CD8-positive, alpha-beta memory T cell (primary cell): ENCODE data around the gene ADGRD2. TPM values are rescaled to one million over a fixed set of nuclear protein-coding genes. Genes with fewer than 3 reads are reported as not detected.

Source experiments
- CTCF ChIA-PET: fragments of 350-600 bp; sonication (Branson Sonifier 250); formaldehyde crosslinking; loops from one replicate; lab custom pipeline; 2021; ENCODE audit warnings: antibody characterized with exemption; lab: Charles Lee
- POLR2A ChIA-PET: fragments of 350-600 bp; sonication (Branson Sonifier 250); formaldehyde crosslinking; loops from one replicate; lab custom pipeline; 2021; ENCODE audit warnings: antibody characterized with exemption; lab: Charles Lee
- DNase-seq, 5 donors: peaks; one replicate each; pipeline versions ENCODE4 v3.0.0 to v3.0.0-alpha.2; 2020 to 2022; ENCODE audit warnings: mixed read lengths in 1 of 5
- H3K27ac ChIP-seq: one replicate; pipeline ENCODE4 v1.7.0; 2013; ENCODE audit warnings: low read depth, mild to moderate bottlenecking, low read length, moderate library complexity
- H3K27me3 ChIP-seq: 2 replicates; pipeline ENCODE4 v1.7.0; 2013; ENCODE audit warnings: low read length, mild to moderate bottlenecking; ENCODE audit not compliant: insufficient read depth, poor library complexity, severe bottlenecking
- H3K36me3 ChIP-seq: 2 replicates; pipeline ENCODE4 v1.7.0; 2013; ENCODE audit warnings: mild to moderate bottlenecking, low read length, moderate library complexity; ENCODE audit not compliant: insufficient read depth
- H3K4me1 ChIP-seq: 2 replicates; pipeline ENCODE4 v1.7.0; 2013; ENCODE audit warnings: mild to moderate bottlenecking, low read length, moderate library complexity; ENCODE audit not compliant: insufficient read depth
- H3K4me3 ChIP-seq: 2 replicates; pipeline ENCODE4 v1.7.0; 2013; ENCODE audit warnings: mild to moderate bottlenecking, low read length
- H3K9me3 ChIP-seq: 2 replicates; pipeline ENCODE4 v1.7.0; 2013; ENCODE audit warnings: mild to moderate bottlenecking, low read length
- H3K27ac Mint-ChIP-seq, 8 donors: one replicate each; pipeline ENCODE4 v1.8.0; 2020 to 2021; ENCODE audit warnings: mixed read lengths in 8 of 8, mild to moderate bottlenecking in 6 of 8, inconsistent platforms in 3 of 8, moderate library complexity in 3 of 8
- H3K27me3 Mint-ChIP-seq, 2 donors: one replicate each; pipeline ENCODE4 v1.8.0; 2020 to 2021; ENCODE audit warnings: mixed read lengths in 2 of 2, mild to moderate bottlenecking in 1 of 2, moderate library complexity in 1 of 2
- H3K36me3 Mint-ChIP-seq, 3 donors: one replicate each; pipeline ENCODE4 v1.8.0; 2020 to 2021; ENCODE audit warnings: mixed read lengths in 3 of 3, inconsistent platforms in 1 of 3, mild to moderate bottlenecking in 1 of 3
- H3K4me1 Mint-ChIP-seq, 3 donors: one replicate each; pipeline ENCODE4 v1.8.0; 2020 to 2021; ENCODE audit warnings: mixed read lengths in 3 of 3, inconsistent platforms in 1 of 3, mild to moderate bottlenecking in 1 of 3
- H3K4me3 Mint-ChIP-seq, 7 donors: one replicate each; pipeline ENCODE4 v1.8.0; 2020 to 2021; ENCODE audit warnings: mixed read lengths in 7 of 7, mild to moderate bottlenecking in 6 of 7, moderate library complexity in 4 of 7, inconsistent platforms in 2 of 7
- H3K9me3 Mint-ChIP-seq, 5 donors: one replicate each; pipeline ENCODE4 v1.8.0; 2020 to 2022; ENCODE audit warnings: mixed read lengths in 5 of 5, mild to moderate bottlenecking in 3 of 5, moderate library complexity in 2 of 5, inconsistent platforms in 1 of 5
- polyA plus RNA-seq: library from polyadenylated mRNA; unstranded; fragments of 300-500 nt; fragmentation: Illumina TruSeq; gene quantifications from one replicate; pipeline ENCODE4 v1.2.3, GENCODE V29; 2021
- total RNA-seq, 2 experiments: library from RNA; stranded (reverse); gene quantifications; one replicate each; pipeline ENCODE4 v1.2.3, GENCODE V29; 2021

The ADGRD2 gene
- total and polyA plus RNA-seq, 3 experiments from 2014 or later, result not detected

DNA sequence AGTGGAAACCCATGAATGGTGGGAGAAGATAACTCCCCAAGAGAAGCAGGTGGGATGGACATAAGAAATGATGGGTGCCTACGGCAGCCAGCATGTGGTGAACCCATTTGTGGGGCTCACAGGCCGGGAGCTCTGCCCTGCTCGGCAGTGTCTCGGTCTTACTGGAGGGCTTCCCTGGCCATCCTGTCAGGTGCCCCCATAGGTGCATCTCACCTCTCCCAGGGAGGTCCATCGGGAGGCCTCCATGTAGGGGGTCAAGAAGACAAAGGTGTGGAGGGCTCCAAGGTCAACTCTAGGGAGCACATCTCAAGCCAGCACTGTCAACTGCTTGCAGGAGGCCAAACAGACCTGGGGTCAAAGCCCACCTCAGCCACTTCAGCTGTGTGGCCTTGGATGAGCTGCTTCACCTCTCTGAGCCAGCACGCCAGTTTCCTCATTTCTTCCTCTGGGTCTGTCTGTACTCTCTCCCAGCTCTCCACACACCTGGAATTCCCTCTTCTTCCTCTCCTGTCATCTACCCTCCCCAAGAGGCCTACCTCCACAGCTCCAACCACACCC is 10.5 kb upstream of the ADGRD2 start:
- Mint-ChIP-seq H3K36me3 (peaks cover 0 to 3% (median 0%) of the 10 kb centered on the region in 3 donors), H3K4me3 (no peak overlapping the region), H3K27ac (no peak overlapping the region), H3K4me1 (no peaks in the 10 kb centered on the region), H3K27me3 (peaks cover 32 to 38% of the 10 kb centered on the region in 2 donors), H3K9me3 (peaks cover 0 to 5% (median 0%) of the 10 kb centered on the region in 5 donors)
- H3K4me3 ChIP-seq, result no peak overlapping the region
- H3K4me1 ChIP-seq, result no peaks in the 10 kb centered on the region
- no peaks in the 10 kb centered on the region for H3K27me3 ChIP-seq
- no peak for DNase-seq
- H3K36me3 ChIP-seq, result no peaks in the 10 kb centered on the region
- CTCF ChIA-PET, result no interaction called here
- POLR2A ChIA-PET, result no interaction called here
- H3K9me3 ChIP-seq, result no peaks in the 10 kb centered on the region
- H3K27ac ChIP-seq, result no peak overlapping the region

DNA sequence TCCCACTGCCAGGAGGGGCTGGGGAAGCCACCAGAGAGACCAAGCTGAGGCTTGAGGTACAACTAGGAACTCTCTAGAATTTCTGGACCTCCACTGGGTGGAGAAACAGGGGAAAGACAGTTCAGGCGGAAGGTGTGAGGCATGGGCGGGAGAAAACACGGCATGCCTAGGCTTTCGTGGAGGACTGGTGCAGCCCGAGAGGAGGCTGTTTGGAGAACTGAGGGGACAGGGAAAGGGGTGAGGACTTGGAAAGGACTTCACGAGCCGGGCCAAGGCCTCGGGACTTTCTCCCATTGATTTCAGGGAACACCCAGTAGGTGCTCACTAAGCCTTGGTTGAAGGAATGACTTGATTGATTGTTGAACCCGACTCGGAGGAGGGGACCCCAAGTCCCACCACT is 9.5 kb upstream of the ADGRD2 start:
- H3K4me1 Mint-ChIP-seq, result no peaks in the 10 kb centered on the region

DNA sequence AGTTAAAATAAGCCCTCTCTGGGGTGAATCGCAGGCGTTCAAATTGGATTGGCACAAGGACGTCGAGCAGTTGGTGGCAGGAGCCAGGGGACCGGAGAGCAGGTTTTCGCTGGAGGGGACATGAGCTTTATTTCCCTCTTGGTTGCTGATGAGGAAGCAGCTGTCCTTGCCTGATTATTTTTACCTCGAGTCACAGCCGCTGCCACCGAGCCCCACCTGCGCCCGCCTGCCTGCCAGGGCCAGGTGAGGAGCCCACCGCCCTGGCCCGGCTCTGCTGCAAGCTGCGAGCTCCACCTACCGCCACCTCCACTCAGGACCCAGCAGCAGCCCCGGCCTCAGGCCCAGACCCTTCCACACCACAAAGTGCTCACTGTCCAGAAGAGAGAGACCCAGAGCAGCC is 9.0 kb upstream of the ADGRD2 start:
- POLR2A ChIA-PET, result no interaction called here
- no peak for DNase-seq
- H3K9me3 Mint-ChIP-seq, result peaks cover 0 to 5% (median 0%) of the 10 kb centered on the region in 5 donors

More for the DNA sequence above, 9.5 kb upstream of the ADGRD2 start:
- ChIA-PET POLR2A (no interaction called here), CTCF (no interaction called here)
- no peak overlapping the region for H3K4me3 ChIP-seq
- no peaks in the 10 kb centered on the region for H3K9me3 ChIP-seq
- H3K27me3 Mint-ChIP-seq, result peaks cover 36 to 44% of the 10 kb centered on the region in 2 donors
- no peak overlapping the region for H3K27ac ChIP-seq
- H3K36me3 Mint-ChIP-seq, result peaks cover 0 to 3% (median 0%) of the 10 kb centered on the region in 3 donors
- H3K4me1 ChIP-seq, result no peaks in the 10 kb centered on the region
- H3K4me3 Mint-ChIP-seq, result no peak overlapping the region
- no peak for DNase-seq
- no peaks in the 10 kb centered on the region for H3K36me3 ChIP-seq
- H3K27me3 ChIP-seq, result no peaks in the 10 kb centered on the region
- H3K27ac Mint-ChIP-seq, result no peak overlapping the region
- H3K9me3 Mint-ChIP-seq, result peaks cover 0 to 5% (median 0%) of the 10 kb centered on the region in 5 donors

DNA sequence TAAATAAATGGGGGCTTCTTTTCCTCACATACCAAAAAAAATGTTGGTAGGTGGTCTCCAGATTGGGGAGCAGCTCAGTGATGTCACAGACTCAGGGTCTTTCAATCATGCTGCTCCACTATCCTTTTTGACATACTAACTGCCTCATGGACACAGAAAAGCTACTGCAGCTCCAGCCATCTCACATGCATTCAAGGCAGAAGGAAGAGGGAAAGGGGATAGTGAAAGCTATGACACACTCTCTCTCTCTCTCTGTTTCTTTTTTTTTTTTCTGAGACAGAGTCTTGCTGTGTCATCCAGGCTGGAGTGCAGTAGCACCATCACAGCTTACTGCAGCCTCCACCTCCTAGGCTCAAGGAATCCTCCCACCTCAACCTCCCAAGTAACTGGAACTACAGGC is 7.9 kb upstream of the ADGRD2 start:
- Histone ChIP-seq H3K27me3 (no peaks in the 10 kb centered on the region), H3K4me1 (no peaks in the 10 kb centered on the region), H3K27ac (no peak overlapping the region), H3K9me3 (no peaks in the 10 kb centered on the region), H3K4me3 (no peak overlapping the region), H3K36me3 (no peaks in the 10 kb centered on the region)
- ChIA-PET CTCF (no interaction called here), POLR2A (no interaction called here)
- Mint-ChIP-seq H3K4me3 (no peak overlapping the region), H3K4me1 (no peaks in the 10 kb centered on the region), H3K27me3 (peaks cover 37 to 46% of the 10 kb centered on the region in 2 donors), H3K36me3 (peaks cover 0 to 3% (median 0%) of the 10 kb centered on the region in 3 donors), H3K27ac (no peak overlapping the region), H3K9me3 (peaks cover 0 to 5% (median 0%) of the 10 kb centered on the region in 5 donors)
- no peak for DNase-seq

More for the DNA sequence above, 9.0 kb upstream of the ADGRD2 start:
- CTCF ChIA-PET, result no interaction called here
- Mint-ChIP-seq H3K27ac (no peak overlapping the region), H3K36me3 (peaks cover 0 to 3% (median 0%) of the 10 kb centered on the region in 3 donors), H3K4me3 (no peak overlapping the region), H3K4me1 (no peaks in the 10 kb centered on the region), H3K27me3 (peaks cover 36 to 43% of the 10 kb centered on the region in 2 donors)
- H3K36me3 ChIP-seq, result no peaks in the 10 kb centered on the region
- H3K4me3 ChIP-seq, result no peak overlapping the region
- no peak overlapping the region for H3K27ac ChIP-seq
- H3K9me3 ChIP-seq, result no peaks in the 10 kb centered on the region
- H3K4me1 ChIP-seq, result no peaks in the 10 kb centered on the region
- no peaks in the 10 kb centered on the region for H3K27me3 ChIP-seq

DNA sequence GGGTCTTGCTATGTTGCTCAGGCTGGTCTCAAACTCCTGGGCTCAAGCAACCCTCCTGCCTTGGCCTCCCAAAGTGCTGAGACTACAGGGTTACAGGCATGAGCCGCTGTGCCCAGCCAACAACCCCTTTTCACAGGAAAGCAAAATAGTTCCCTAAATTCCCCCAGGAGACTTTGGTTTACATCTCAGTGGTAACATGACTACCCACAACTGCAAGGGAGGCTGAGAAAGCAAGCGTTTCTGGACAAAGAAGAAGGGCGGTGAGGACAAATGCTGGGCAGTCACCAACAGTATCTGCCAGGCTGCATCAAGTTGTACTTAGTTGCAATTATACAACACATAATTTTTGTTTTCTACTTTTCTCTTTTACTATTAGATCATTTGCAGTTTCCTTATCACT is 7.4 kb upstream of the ADGRD2 start:
- no peak for DNase-seq
- Mint-ChIP-seq H3K4me1 (no peaks in the 10 kb centered on the region), H3K27ac (no peak overlapping the region), H3K36me3 (peaks cover 0 to 3% (median 0%) of the 10 kb centered on the region in 3 donors), H3K27me3 (peaks cover 35 to 46% of the 10 kb centered on the region in 2 donors), H3K4me3 (no peak overlapping the region), H3K9me3 (peaks cover 0 to 5% (median 0%) of the 10 kb centered on the region in 5 donors)
- POLR2A ChIA-PET, result no interaction called here
- CTCF ChIA-PET, result no interaction called here
- Histone ChIP-seq H3K9me3 (no peaks in the 10 kb centered on the region), H3K4me1 (no peaks in the 10 kb centered on the region), H3K36me3 (no peaks in the 10 kb centered on the region), H3K27ac (no peak overlapping the region), H3K4me3 (no peak overlapping the region), H3K27me3 (no peaks in the 10 kb centered on the region)

DNA sequence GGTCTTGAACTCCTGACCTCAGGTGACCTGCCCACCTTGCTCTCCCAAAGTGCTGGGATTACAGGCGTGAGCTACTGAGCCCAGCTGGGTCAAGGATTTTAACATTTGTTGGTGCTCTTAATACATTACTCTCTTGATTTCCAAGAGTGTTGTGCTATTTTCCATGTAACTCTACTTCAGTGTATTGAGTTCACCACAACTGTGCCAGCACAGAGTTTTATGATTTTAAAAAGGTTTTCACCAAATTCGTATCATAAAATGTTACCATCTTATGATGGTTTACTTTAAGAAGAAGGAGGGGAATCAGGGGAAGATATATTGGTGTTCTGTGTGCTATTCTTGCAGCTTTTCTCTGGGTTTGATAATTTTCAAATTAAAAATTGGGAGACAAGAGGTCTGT is 6.6 kb upstream of the ADGRD2 start:
- H3K4me1 ChIP-seq, result no peaks in the 10 kb centered on the region
- no peak overlapping the region for H3K4me3 ChIP-seq
- H3K36me3 ChIP-seq, result no peaks in the 10 kb centered on the region
- ChIA-PET POLR2A (no interaction called here), CTCF (no interaction called here)
- H3K27ac ChIP-seq, result no peak overlapping the region
- DNase-seq, result no peak
- no peak overlapping the region for H3K4me3 Mint-ChIP-seq
- no peaks in the 10 kb centered on the region for H3K9me3 ChIP-seq
- H3K27me3 ChIP-seq, result no peaks in the 10 kb centered on the region
- peaks cover 0 to 5% (median 0%) of the 10 kb centered on the region in 5 donors for H3K9me3 Mint-ChIP-seq
- no peaks in the 10 kb centered on the region for H3K4me1 Mint-ChIP-seq
- no peak overlapping the region for H3K27ac Mint-ChIP-seq
- peaks cover 0 to 3% (median 0%) of the 10 kb centered on the region in 3 donors for H3K36me3 Mint-ChIP-seq
- H3K27me3 Mint-ChIP-seq, result peaks cover 35 to 52% of the 10 kb centered on the region in 2 donors

DNA sequence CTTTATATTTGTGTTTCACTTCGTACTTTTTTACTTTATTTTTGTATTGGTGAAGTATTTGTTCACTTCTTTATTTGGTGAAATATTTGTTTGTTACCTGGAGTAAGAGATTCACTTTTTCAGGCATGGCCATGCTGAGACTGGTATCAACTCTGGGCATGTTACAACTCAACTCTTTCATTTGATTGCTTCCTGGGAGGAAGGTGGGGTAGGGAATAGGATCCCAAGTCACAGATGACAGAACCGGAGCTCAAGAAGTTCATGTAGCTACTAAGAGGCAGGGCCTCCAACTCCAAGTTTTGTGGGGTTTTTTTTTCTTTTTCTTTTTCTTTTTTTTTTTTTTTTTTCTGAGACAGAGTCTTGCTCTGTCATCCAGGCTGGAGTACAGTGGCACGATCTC is 6.1 kb upstream of the ADGRD2 start:
- no peaks in the 10 kb centered on the region for H3K27me3 ChIP-seq
- no peak overlapping the region for H3K4me3 ChIP-seq
- no peaks in the 10 kb centered on the region for H3K4me1 Mint-ChIP-seq
- H3K27ac ChIP-seq, result no peak overlapping the region
- peaks cover 35 to 52% of the 10 kb centered on the region in 2 donors for H3K27me3 Mint-ChIP-seq
- ChIA-PET CTCF (no interaction called here), POLR2A (no interaction called here)
- DNase-seq, result no peak
- peaks cover 0 to 5% (median 0%) of the 10 kb centered on the region in 5 donors for H3K9me3 Mint-ChIP-seq
- H3K36me3 ChIP-seq, result no peaks in the 10 kb centered on the region
- peaks cover 0 to 3% (median 0%) of the 10 kb centered on the region in 3 donors for H3K36me3 Mint-ChIP-seq
- H3K4me3 Mint-ChIP-seq, result no peak overlapping the region
- H3K27ac Mint-ChIP-seq, result no peak overlapping the region
- no peaks in the 10 kb centered on the region for H3K9me3 ChIP-seq
- H3K4me1 ChIP-seq, result no peaks in the 10 kb centered on the region

DNA sequence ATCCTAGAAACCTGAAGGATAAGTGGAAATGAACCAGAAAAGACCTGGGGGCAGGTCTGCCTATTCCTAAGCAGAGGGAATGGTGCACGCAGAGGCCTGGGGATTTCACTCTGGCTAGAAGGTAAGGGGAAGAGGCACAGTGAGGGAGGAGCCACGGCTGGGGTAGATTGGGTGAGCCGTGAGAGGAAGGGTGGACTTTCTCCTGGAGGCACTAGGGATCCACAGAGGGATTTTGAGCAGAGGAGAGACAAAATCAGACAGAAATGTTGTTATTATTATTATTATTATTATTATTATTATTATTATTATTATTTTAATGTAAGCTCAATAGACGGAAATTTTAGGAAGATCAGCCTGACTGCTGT is 3.0 kb upstream of the ADGRD2 start:
- Histone ChIP-seq H3K27me3 (peaks cover 4% of the 10 kb centered on the region), H3K4me1 (no peaks in the 10 kb centered on the region), H3K36me3 (no peaks in the 10 kb centered on the region), H3K9me3 (no peaks in the 10 kb centered on the region), H3K4me3 (no peak overlapping the region), H3K27ac (no peak overlapping the region)
- CTCF ChIA-PET, result no interaction called here
- POLR2A ChIA-PET, result no interaction called here
- Mint-ChIP-seq H3K27me3 (peaks cover 30 to 44% of the 10 kb centered on the region in 2 donors), H3K27ac (no peak overlapping the region), H3K4me3 (no peak overlapping the region), H3K9me3 (peaks cover 0 to 2% (median 0%) of the 10 kb centered on the region in 5 donors), H3K4me1 (no peaks in the 10 kb centered on the region), H3K36me3 (no peaks in the 10 kb centered on the region)
- DNase-seq, result no peak
